Activated CD8-positive, alpha-beta memory T cell treated with anti-CD3 and anti-CD28 coated beads, Interleukin-2, amount 10 ng/mL, durations not matched to agents 7 days and 5 days (primary cell): ENCODE measurements around the gene CCDC85B. TPM values are rescaled to one million over a fixed set of nuclear protein-coding genes. Genes with fewer than 3 reads are reported as not detected.

ENCODE experiments used
- ATAC-seq: fragments of 150-1000 bp; cut with Tn5 transposase; one replicate; pipeline ENCODE4 v1.10.0; 2021; ENCODE audit warnings: moderate library complexity
- CTCF ChIA-PET: fragments of 350-600 bp; sonication (Branson Sonifier 250); formaldehyde crosslinking; loops from one replicate; lab custom pipeline; 2021; ENCODE audit warnings: antibody characterized with exemption; lab: Charles Lee
- DNase-seq: peaks from one replicate; pipeline ENCODE4 v3.0.0-alpha.2; 2020
- H3K27ac Mint-ChIP-seq: one replicate; pipeline ENCODE4 v1.8.0; 2021; ENCODE audit warnings: mild to moderate bottlenecking, mixed read lengths
- H3K27me3 Mint-ChIP-seq: one replicate; pipeline ENCODE4 v1.8.0; 2021; ENCODE audit warnings: mixed read lengths
- H3K36me3 Mint-ChIP-seq: one replicate; pipeline ENCODE4 v1.8.0; 2021; ENCODE audit warnings: mild to moderate bottlenecking, mixed read lengths
- H3K4me1 Mint-ChIP-seq: one replicate; pipeline ENCODE4 v1.8.0; 2021; ENCODE audit warnings: mixed read lengths
- H3K4me3 Mint-ChIP-seq: one replicate; pipeline ENCODE4 v1.8.0; 2021; ENCODE audit warnings: mild to moderate bottlenecking, moderate library complexity, mixed read lengths
- H3K9me3 Mint-ChIP-seq: one replicate; pipeline ENCODE4 v1.8.0; 2022; ENCODE audit warnings: low read depth, mixed read lengths
- total RNA-seq, 2 experiments: library from RNA; stranded (reverse); gene quantifications; one replicate each; pipeline ENCODE4 v1.2.3, GENCODE V29; 2021

The CCDC85B gene
- total RNA-seq, 2 experiments from 2014 or later: 82.3 to 94.1 TPM

GRCh38 chr11:65859812-65860277 is 30.6 kb upstream of the CCDC85B start:
- H3K4me1 Mint-ChIP-seq: peaks cover 46% of the 10 kb centered on the region
- H3K27ac Mint-ChIP-seq: peak overlapping the region; percentile 99
- peak overlapping the region; percentile 91 for H3K4me3 Mint-ChIP-seq
- H3K36me3 Mint-ChIP-seq: peaks cover 42% of the 10 kb centered on the region
- DNase-seq (no peak), ATAC-seq (peak; percentile 0)
- no peaks in the 10 kb centered on the region for H3K27me3 Mint-ChIP-seq
- H3K9me3 Mint-ChIP-seq: no peaks in the 10 kb centered on the region
- CTCF ChIA-PET: interaction anchor here (0.7 to 27.4 kb wide), 29 partner anchors 9 to 360 kb away, joined by 3 to 710 read pairs (median 5); partner anchors contain the start of genes AP5B1, BANF1, CCDC85B and CTSW

GRCh38 chr11:65860278-65861164 is 30.0 kb upstream of the CCDC85B start, which contains the start of gene MUS81:
Gene MUS81, plus strand, starts transcription at chr11:65860433. Its CDS starts 321 bp downstream, at chr11:65860754.
- Mint-ChIP-seq H3K27me3 (no peaks in the 10 kb centered on the region), H3K4me1 (peaks cover 41% of the 10 kb centered on the region)
- ATAC-seq: peak; percentile 32

GRCh38 chr11:65861165-65861505 is 29.3 kb upstream of the CCDC85B start:
- Mint-ChIP-seq H3K4me1 (peaks cover 35% of the 10 kb centered on the region), H3K27ac (peak overlapping the region; percentile 99), H3K36me3 (peaks cover 37% of the 10 kb centered on the region), H3K4me3 (peak overlapping the region; percentile 91), H3K27me3 (no peaks in the 10 kb centered on the region), H3K9me3 (no peaks in the 10 kb centered on the region)
- CTCF ChIA-PET: interaction anchor here (0.7 to 27.4 kb wide), 14 partner anchors 9 to 198 kb away, joined by 3 to 710 read pairs (median 4); partner anchors contain the start of genes AP5B1, BANF1, CCDC85B and CTSW
- ATAC-seq (no peak), DNase-seq (no peak)

More at GRCh38 chr11:65860278-65861164, 30.0 kb upstream of the CCDC85B start, which contains the start of gene MUS81:
- CTCF ChIA-PET: interaction anchor here (0.7 to 27.4 kb wide), 35 partner anchors 9 to 361 kb away, joined by 3 to 710 read pairs (median 4); partner anchors contain the start of genes AP5B1, BANF1, CCDC85B and CTSW
- peak; percentile 98 for DNase-seq
- Mint-ChIP-seq H3K36me3 (peaks cover 43% of the 10 kb centered on the region), H3K4me3 (peak within 1 kb of the TSS; percentile 91), H3K27ac (peak within 1 kb of the TSS; percentile 99), H3K9me3 (no peaks in the 10 kb centered on the region)

GRCh38 chr11:65861533-65862183 is 28.8 kb upstream of the CCDC85B start:
- H3K36me3 Mint-ChIP-seq: peaks cover 33% of the 10 kb centered on the region
- no peaks in the 10 kb centered on the region for H3K9me3 Mint-ChIP-seq

GRCh38 chr11:65862191-65862735 is 28.2 kb upstream of the CCDC85B start:
- Mint-ChIP-seq H3K4me1 (peaks cover 27% of the 10 kb centered on the region), H3K9me3 (no peaks in the 10 kb centered on the region), H3K27me3 (no peaks in the 10 kb centered on the region), H3K36me3 (peaks cover 36% of the 10 kb centered on the region), H3K4me3 (peak overlapping the region; percentile 53), H3K27ac (peak overlapping the region; percentile 35)
- CTCF ChIA-PET: interaction anchor here (1.4 to 27.4 kb wide), 4 partner anchors 9 to 183 kb away, joined by 3 to 710 read pairs (median 44); partner anchors contain the start of genes CCDC85B, CTSW, EFEMP2 and FIBP
- DNase-seq (no peak), ATAC-seq (no peak)

More at GRCh38 chr11:65861533-65862183, 28.8 kb upstream of the CCDC85B start:
- CTCF ChIA-PET: interaction anchor here (0.8 to 27.4 kb wide), 12 partner anchors 10 to 183 kb away, joined by 3 to 710 read pairs (median 6); partner anchors contain the start of genes AP5B1, BANF1, CCDC85B and CTSW
- peak overlapping the region; percentile 91 for H3K4me3 Mint-ChIP-seq
- ATAC-seq (no peak), DNase-seq (no peak)
- H3K27me3 Mint-ChIP-seq: no peaks in the 10 kb centered on the region
- H3K4me1 Mint-ChIP-seq: peaks cover 30% of the 10 kb centered on the region
- peak overlapping the region; percentile 99 for H3K27ac Mint-ChIP-seq

GRCh38 chr11:65862941-65863888 is 27.3 kb upstream of the CCDC85B start:
- H3K27ac Mint-ChIP-seq: peak overlapping the region; percentile 35
- DNase-seq (no peak), ATAC-seq (no peak)
- H3K27me3 Mint-ChIP-seq: no peaks in the 10 kb centered on the region
- H3K4me1 Mint-ChIP-seq: peaks cover 27% of the 10 kb centered on the region
- peak overlapping the region; percentile 53 for H3K4me3 Mint-ChIP-seq
- H3K36me3 Mint-ChIP-seq: peaks cover 38% of the 10 kb centered on the region
- CTCF ChIA-PET: interaction anchor here (1.6 to 27.4 kb wide), 3 partner anchors 8 to 27 kb away, joined by 6 to 710 read pairs (median 83); partner anchors contain the start of genes CCDC85B, CTSW, EFEMP2 and FIBP
- H3K9me3 Mint-ChIP-seq: no peaks in the 10 kb centered on the region

- no peak overlapping the region for H3K27ac Mint-ChIP-seq
- ATAC-seq (no peak), DNase-seq (no peak)
- H3K4me3 Mint-ChIP-seq: no peak overlapping the region
- CTCF ChIA-PET: interaction anchor here (27.4 kb wide), 1 partner anchor 26 kb away, joined by 710 read pairs; the partner anchor contains the start of genes CCDC85B, CTSW, FIBP and FOSL1
- H3K4me1 Mint-ChIP-seq: peaks cover 27% of the 10 kb centered on the region
- H3K9me3 Mint-ChIP-seq: no peaks in the 10 kb centered on the region
- H3K36me3 Mint-ChIP-seq: peaks cover 38% of the 10 kb centered on the region
- H3K27me3 Mint-ChIP-seq: no peaks in the 10 kb centered on the region
Observed at GRCh38 chr11:65863889-65864705, 26.4 kb upstream of the CCDC85B start.

GRCh38 chr11:65864706-65865471 is 25.6 kb upstream of the CCDC85B start:
- DNase-seq: no peak
- no peak for ATAC-seq
- peaks cover 38% of the 10 kb centered on the region for H3K36me3 Mint-ChIP-seq
- H3K4me1 Mint-ChIP-seq: peaks cover 29% of the 10 kb centered on the region
- no peak overlapping the region for H3K27ac Mint-ChIP-seq
- H3K9me3 Mint-ChIP-seq: no peaks in the 10 kb centered on the region
- CTCF ChIA-PET: interaction anchor here (27.4 kb wide), 1 partner anchor 26 kb away, joined by 710 read pairs; the partner anchor contains the start of genes CCDC85B, CTSW, FIBP and FOSL1
- no peaks in the 10 kb centered on the region for H3K27me3 Mint-ChIP-seq
- no peak overlapping the region for H3K4me3 Mint-ChIP-seq

- Mint-ChIP-seq H3K4me1 (peaks cover 35% of the 10 kb centered on the region), H3K9me3 (no peaks in the 10 kb centered on the region), H3K36me3 (peaks cover 36% of the 10 kb centered on the region), H3K27ac (no peak overlapping the region), H3K4me3 (no peak overlapping the region), H3K27me3 (no peaks in the 10 kb centered on the region)
- ATAC-seq (no peak), DNase-seq (no peak)
- CTCF ChIA-PET: interaction anchor here (27.4 kb wide), 1 partner anchor 25 kb away, joined by 710 read pairs; the partner anchor contains the start of genes CCDC85B, CTSW, FIBP and FOSL1
Observed at GRCh38 chr11:65865550-65866172, 24.8 kb upstream of the CCDC85B start.
